SU-DHL-6 (cell line): ENCODE results near the gene LONRF2.

Source experiments
- EZH2phosphoT487 ChIP-seq: fragments of 200-600 bp; sonication (generic), shearing (Covaris generic); conservative IDR thresholded peaks from 2 replicates; pipeline ENCODE4 v1.6.1; 2018; ENCODE audit warnings: mild to moderate bottlenecking, antibody characterized with exemption, low read length, moderate library complexity, mixed read lengths
- TF ChIP-seq, protein P1 (sequence below): fragments of 200-600 bp; sonication (generic); IDR thresholded peaks from one replicate; pipeline ENCODE4 v1.5.1; 2017; ENCODE audit warnings: antibody characterized with exemption, mild to moderate bottlenecking, low read length, moderate library complexity; ENCODE audit not compliant: insufficient read depth, poor library complexity, severe bottlenecking

DNA sequence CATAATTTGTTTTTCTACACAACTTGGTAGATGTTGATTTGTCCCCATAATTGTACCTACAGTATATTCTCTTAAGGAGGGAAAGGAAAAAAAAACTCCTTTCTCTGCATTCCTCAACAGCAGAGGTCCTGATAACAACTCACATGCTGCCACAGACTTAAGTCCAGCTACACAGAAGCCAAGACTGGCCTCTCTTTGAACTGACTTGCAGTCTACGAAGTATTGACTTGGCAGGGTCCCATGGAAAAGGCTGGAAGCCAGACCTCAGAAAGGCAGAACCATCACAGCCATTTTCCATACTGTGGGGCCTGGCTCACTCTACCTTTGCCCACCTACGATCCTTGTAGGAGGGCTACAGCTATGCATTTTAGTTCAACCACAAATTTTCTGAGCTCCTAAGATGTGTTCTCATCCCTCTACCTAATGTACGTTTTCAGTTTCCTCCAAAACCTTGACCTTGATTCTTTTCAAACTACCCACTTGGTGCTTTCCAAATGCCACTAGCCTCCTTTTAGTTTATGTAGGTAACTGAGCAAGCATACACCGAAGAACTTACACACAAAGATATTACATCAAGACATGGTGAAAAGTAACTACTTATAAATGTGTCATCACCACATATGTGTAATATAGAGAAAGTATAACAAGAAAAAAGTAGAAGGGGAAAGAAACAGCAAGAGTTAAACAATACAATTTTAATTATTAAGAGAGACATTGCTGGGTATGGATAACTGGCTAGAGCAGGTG, 12.2 kb downstream of the LONRF2 start:
- TF ChIP-seq, protein P1, sequence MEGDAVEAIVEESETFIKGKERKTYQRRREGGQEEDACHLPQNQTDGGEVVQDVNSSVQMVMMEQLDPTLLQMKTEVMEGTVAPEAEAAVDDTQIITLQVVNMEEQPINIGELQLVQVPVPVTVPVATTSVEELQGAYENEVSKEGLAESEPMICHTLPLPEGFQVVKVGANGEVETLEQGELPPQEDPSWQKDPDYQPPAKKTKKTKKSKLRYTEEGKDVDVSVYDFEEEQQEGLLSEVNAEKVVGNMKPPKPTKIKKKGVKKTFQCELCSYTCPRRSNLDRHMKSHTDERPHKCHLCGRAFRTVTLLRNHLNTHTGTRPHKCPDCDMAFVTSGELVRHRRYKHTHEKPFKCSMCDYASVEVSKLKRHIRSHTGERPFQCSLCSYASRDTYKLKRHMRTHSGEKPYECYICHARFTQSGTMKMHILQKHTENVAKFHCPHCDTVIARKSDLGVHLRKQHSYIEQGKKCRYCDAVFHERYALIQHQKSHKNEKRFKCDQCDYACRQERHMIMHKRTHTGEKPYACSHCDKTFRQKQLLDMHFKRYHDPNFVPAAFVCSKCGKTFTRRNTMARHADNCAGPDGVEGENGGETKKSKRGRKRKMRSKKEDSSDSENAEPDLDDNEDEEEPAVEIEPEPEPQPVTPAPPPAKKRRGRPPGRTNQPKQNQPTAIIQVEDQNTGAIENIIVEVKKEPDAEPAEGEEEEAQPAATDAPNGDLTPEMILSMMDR = no peak
- TF ChIP-seq EZH2phosphoT487 = no peak
